IMR-90 (cell line): ENCODE results near the gene TMPRSS13. TPM values are rescaled to one million over a fixed set of nuclear protein-coding genes. Genes with fewer than 3 reads are reported as not detected.

ENCODE experiments used
- ATAC-seq: fragments of 200-7000 bp; cut with Tn5 transposase; 2 replicates; pipeline ENCODE4 v1.9.1; 2020; ENCODE audit warnings: low read depth, mild to moderate bottlenecking, moderate library complexity
- BruUV-seq: library from RNA; stranded (reverse); fragments of 400-500 nt; replicated peaks from 2 replicates; lab custom pipeline; 2021; lab: Mats Ljungman, UMichigan
- CTCF ChIA-PET: fragments of 300-600 bp; formaldehyde crosslinking; extraction: SDS; loops from one replicate; lab custom pipeline; 2021; ENCODE audit warnings: antibody characterized with exemption; lab: Yijun Ruan, JAX
- POLR2A ChIA-PET: fragments of 300-600 bp; sonication (Branson Sonifier 250); formaldehyde crosslinking; loops from one replicate; lab custom pipeline; 2022; ENCODE audit warnings: antibody characterized with exemption; ENCODE audit not compliant: unreplicated experiment; lab: Charles Lee
- DNase-seq: peaks from one replicate; pipeline ENCODE4 v3.0.0; 2013
- H2AFZ ChIP-seq: replicated peaks from 2 replicates; pipeline ENCODE3; 2013; ENCODE audit warnings: low read length, mild to moderate bottlenecking; ENCODE audit not compliant: poor library complexity
- H2AK5ac ChIP-seq: 2 replicates; pipeline ENCODE4 v1.6.1; 2013; ENCODE audit warnings: low read depth, low read length, inconsistent platforms
- H2AK9ac ChIP-seq: replicated peaks from 2 replicates; pipeline ENCODE3; 2013; ENCODE audit warnings: mild to moderate bottlenecking, low read depth, low read length, moderate library complexity; ENCODE audit not compliant: poor library complexity
- H2BK120ac ChIP-seq: 2 replicates; pipeline ENCODE4 v1.6.1; 2013; ENCODE audit warnings: low read depth, low read length, inconsistent platforms
- H2BK15ac ChIP-seq: 3 replicates; pipeline ENCODE4 v1.6.1; 2013; ENCODE audit warnings: low read depth, low read length, inconsistent platforms
- H2BK20ac ChIP-seq: 2 replicates; pipeline ENCODE4 v1.6.1; 2013; ENCODE audit warnings: low read depth, mild to moderate bottlenecking, inconsistent platforms, low read length, moderate library complexity
- H2BK5ac ChIP-seq: 2 replicates; pipeline ENCODE4 v1.6.1; 2013; ENCODE audit warnings: mild to moderate bottlenecking, low read depth, low read length, inconsistent platforms; ENCODE audit not compliant: poor library complexity, severe bottlenecking
- H3K14ac ChIP-seq: replicated peaks from 2 replicates; pipeline ENCODE4 v1.6.1; 2013; ENCODE audit warnings: low read depth, low read length, inconsistent platforms
- H3K18ac ChIP-seq: 2 replicates; pipeline ENCODE4 v1.6.1; 2013; ENCODE audit warnings: low read depth, low read length, control low read depth
- H3K23ac ChIP-seq: 2 replicates; pipeline ENCODE4 v1.6.1; 2013; ENCODE audit warnings: low read depth, low read length, inconsistent platforms
- H3K27ac ChIP-seq: 2 replicates; pipeline ENCODE4 v1.5.1; 2013; ENCODE audit warnings: mild to moderate bottlenecking, control low read depth, low read length; ENCODE audit not compliant: insufficient read depth
- H3K27me3 ChIP-seq: 2 replicates; pipeline ENCODE4 v1.6.1; 2013; ENCODE audit warnings: low read length; ENCODE audit not compliant: control insufficient read depth, insufficient read depth
- H3K36me3 ChIP-seq: 2 replicates; pipeline ENCODE4 v1.6.1; 2013; ENCODE audit warnings: low read length, mixed read lengths; ENCODE audit not compliant: control insufficient read depth, insufficient read depth
- H3K4ac ChIP-seq: 2 replicates; pipeline ENCODE4 v1.6.1; 2013; ENCODE audit warnings: low read depth, low read length, inconsistent platforms
- H3K4me1 ChIP-seq: 2 replicates; pipeline ENCODE4 v1.6.1; 2013; ENCODE audit warnings: low read length, mixed read lengths; ENCODE audit not compliant: control insufficient read depth, insufficient read depth
- H3K4me2 ChIP-seq: 2 replicates; pipeline ENCODE4 v1.6.1; 2013; ENCODE audit warnings: low read depth, mild to moderate bottlenecking, control low read depth, low read length, moderate library complexity
- H3K4me3 ChIP-seq: 2 replicates; pipeline ENCODE4 v1.5.1; 2013; ENCODE audit warnings: low read depth, mild to moderate bottlenecking, control low read depth, low read length, moderate library complexity; ENCODE audit not compliant: insufficient read depth
- H3K56ac ChIP-seq: 2 replicates; pipeline ENCODE4 v1.6.1; 2013; ENCODE audit warnings: low read length, inconsistent platforms; ENCODE audit not compliant: insufficient read depth; ENCODE audit errors: extremely low read depth
- H3K79me1 ChIP-seq, 2 experiments: 2 replicates each; pipeline ENCODE4 v1.6.1; 2013; ENCODE audit warnings: low read length in 2 of 2, inconsistent platforms in 1 of 2, low read depth in 1 of 2
- H3K9ac ChIP-seq: 2 replicates; pipeline ENCODE4 v1.6.1; 2013; ENCODE audit warnings: low read depth, low read length, control low read depth
- H3K9me1 ChIP-seq: 2 replicates; pipeline ENCODE4 v1.6.1; 2013; ENCODE audit warnings: low read length, inconsistent platforms; ENCODE audit not compliant: insufficient read depth
- H3K9me3 ChIP-seq: 2 replicates; pipeline ENCODE4 v1.6.1; 2013; ENCODE audit warnings: low read length; ENCODE audit not compliant: control insufficient read depth, insufficient read depth
- H4K20me1 ChIP-seq: 2 replicates; pipeline ENCODE4 v1.6.1; 2013; ENCODE audit warnings: low read length, inconsistent platforms; ENCODE audit not compliant: insufficient read depth
- H4K5ac ChIP-seq: 2 replicates; pipeline ENCODE4 v1.6.1; 2013; ENCODE audit warnings: mild to moderate bottlenecking, low read depth, low read length, control low read depth
- H4K8ac ChIP-seq, 2 experiments: 2 replicates each; pipeline ENCODE4 v1.6.1; 2013; ENCODE audit warnings: low read depth in 2 of 2, low read length in 2 of 2, control low read depth in 1 of 2, inconsistent platforms in 1 of 2
- H4K91ac ChIP-seq: 2 replicates; pipeline ENCODE4 v1.6.1; 2013; ENCODE audit warnings: low read depth, low read length, inconsistent platforms; ENCODE audit not compliant: insufficient read depth
- CEBPB ChIP-seq: IDR thresholded peaks from 2 replicates; pipeline ENCODE4 v1.6.1; 2012; ENCODE audit warnings: low read depth, low read length, improper control_type of control experiment
- CTCF ChIP-seq: conservative IDR thresholded peaks from 2 replicates; pipeline ENCODE4 v1.5.1; 2012; ENCODE audit warnings: mild to moderate bottlenecking, low read depth, low read length, improper control_type of control experiment
- ELK1 ChIP-seq: fragments of 150-350 bp; IDR thresholded peaks from 2 replicates; pipeline ENCODE4 v1.6.1; 2016; ENCODE audit warnings: low read depth, mild to moderate bottlenecking, low read length, moderate library complexity, borderline replicate concordance
- MAZ ChIP-seq: IDR thresholded peaks from 2 replicates; pipeline ENCODE4 v1.6.1; 2012; ENCODE audit warnings: low read depth, mild to moderate bottlenecking, low read length, improper control_type of control experiment, moderate library complexity, borderline replicate concordance
- POLR2A ChIP-seq: IDR thresholded peaks from 2 replicates; pipeline ENCODE4 v1.6.1; 2012; ENCODE audit warnings: mild to moderate bottlenecking, low read depth, low read length
- RAD21 ChIP-seq: IDR thresholded peaks from 2 replicates; pipeline ENCODE4 v1.6.1; 2012; ENCODE audit warnings: low read length, improper control_type of control experiment
- RFX5 ChIP-seq: IDR thresholded peaks from 2 replicates; pipeline ENCODE4 v1.8.0; 2012; ENCODE audit warnings: low read depth, mild to moderate bottlenecking, low read length, moderate library complexity
- USF2 ChIP-seq: fragments of 150-350 bp; IDR thresholded peaks from 2 replicates; pipeline ENCODE4 v1.6.1; 2017; ENCODE audit warnings: mild to moderate bottlenecking, antibody characterized with exemption, low read length, low read depth
- WGBS, 2 experiments: methylation state at CpG; one replicate each; pipeline versions ENCODE4 v1.1.5 to v1.1.7; 2013; ENCODE audit warnings: missing lambda C conversion rate in 2 of 2; ENCODE audit not compliant: insufficient read length in 1 of 2; ENCODE audit errors: extremely low coverage in 2 of 2; 5-methylcytosine and 5-hydroxymethylcytosine counted together
- dilution Hi-C: fragments of 300-500 bp; cut with HindIII; formaldehyde crosslinking; loops from one replicate; pipeline ENCODE4 v1.14.3; 2018; ENCODE audit warnings: low sequenced_read_pairs; ENCODE audit not compliant: unreplicated experiment
- in situ Hi-C: fragments of 300-500 bp; cut with MboI; formaldehyde crosslinking; loops from 3 replicates; pipeline ENCODE4 v1.14.3; 2019; ENCODE audit warnings: low sequenced_read_pairs, inconsistent platforms, mixed read lengths
- intact Hi-C: fragments of 100-400 bp; cut with micrococcal nuclease; formaldehyde crosslinking; loops from 2 replicates; pipeline ENCODE4 v1.10.0; 2022
- polyA plus RNA-seq, 3 experiments: library from polyadenylated mRNA; depleted of rRNA; stranded (reverse); fragments of >200 nt; gene quantifications; 2 replicates each; pipeline ENCODE4 v1.2.3, GENCODE V29; 2012; ENCODE audit warnings: low replicate concordance in 1 of 3
- total RNA-seq: library from RNA; depleted of rRNA; stranded (reverse); fragments of >200 nt; gene quantifications from 2 replicates; pipeline ENCODE4 v1.2.3, GENCODE V29; 2012

The TMPRSS13 gene
- total and polyA plus RNA-seq, 2 of the 4 experiments (the other 2 are of a cell fraction): not detected

GRCh38 chr11:117909611-117910382, 19.4 kb downstream of the TMPRSS13 start:
- no peak overlapping the region for H3K14ac ChIP-seq
- no peak overlapping the region for H2AFZ ChIP-seq
- no peak overlapping the region for H2BK5ac ChIP-seq
- no TSS peak for BruUV-seq
- no peaks in the 10 kb centered on the region for H3K36me3 ChIP-seq
- H3K9ac ChIP-seq: no peak overlapping the region
- H2BK15ac ChIP-seq: no peak overlapping the region
- TF ChIP-seq CEBPB (no peak), MAZ (no peak), POLR2A (no peak), CTCF (no peak), ELK1 (no peak), USF2 (no peak), RAD21 (no peak), RFX5 (no peak)
- H3K4me3 ChIP-seq: no peak overlapping the region
- no peak overlapping the region for H3K56ac ChIP-seq
- no peaks in the 10 kb centered on the region for H3K4me1 ChIP-seq
- POLR2A ChIA-PET: no interaction called here
- no peak overlapping the region for H2AK5ac ChIP-seq
- no peak overlapping the region for H2BK120ac ChIP-seq
- H3K23ac ChIP-seq: no peak overlapping the region
- H3K9me3 ChIP-seq: no peaks in the 10 kb centered on the region
- no peak overlapping the region for H4K91ac ChIP-seq
- dilution Hi-C loops: no loop called here
- H4K20me1 ChIP-seq: no peaks in the 10 kb centered on the region
- H2AK9ac ChIP-seq: no peak overlapping the region
- WGBS, 2 experiments: 86% methylated on average over 8 of the region's 20 CpGs; no CpG with 5 or more reads in 1 of the 2 experiments
- peaks cover 1% of the 10 kb centered on the region for H3K27me3 ChIP-seq
- no peak overlapping the region for H3K27ac ChIP-seq
- H3K4me2 ChIP-seq: no peak overlapping the region
- no peak overlapping the region for H4K8ac ChIP-seq
- ATAC-seq (no peak), DNase-seq (no peak)
- CTCF ChIA-PET: interaction anchor here (1.0 kb wide), 1 partner anchor 102 kb away, joined by 3 read pairs; no protein-coding TSS in a partner anchor
- H3K18ac ChIP-seq: no peak overlapping the region
- in situ Hi-C loops: no loop called here
- H4K5ac ChIP-seq: no peak overlapping the region
- intact Hi-C loops: no loop called here
- H3K9me1 ChIP-seq: no peaks in the 10 kb centered on the region
- H3K4ac ChIP-seq: no peak overlapping the region
- H3K79me1 ChIP-seq: no peaks in the 10 kb centered on the region
- H2BK20ac ChIP-seq: no peak overlapping the region
